ENCODE measurements around the gene KIAA1614. TPM values are rescaled to one million over a fixed set of nuclear protein-coding genes. Genes with fewer than 3 reads are reported as not detected.
A peak's percentile ranks its signal among the peaks of the same experiment; 100 is the strongest.
"Not testable (repeated sequence)": the region's sequence is repeated elsewhere in the genome, so short reads cannot be mapped to it uniquely, and the experiment has no call there.

The KIAA1614 gene
- total RNA-seq, 1 experiment from 2014 or later, result 3.3 TPM

GRCh38 chr1:180954801-180955165, 42.1 kb downstream of the KIAA1614 start (continued):
- TF ChIP-seq TEAD4 (CRISPR knock-in tag; IDR thresholded peaks at IDR 0.05) (no peak), E2F1 (CRISPR knock-in tag; IDR thresholded peaks at IDR 0.05) (no peak), FOXJ3 (CRISPR knock-in tag; IDR thresholded peaks at IDR 0.05; ENCODE audit: borderline replicate concordance) (no peak)

- DNase-seq (ENCODE audit: low spot score), result no peak
- H3K27ac Mint-ChIP-seq, result no peak overlapping the region
- POLR2A ChIA-PET, result no interaction called here
Observed at GRCh38 chr1:180956028-180956640, 43.4 kb downstream of the KIAA1614 start.

GRCh38 chr1:180959620-180960019, 46.9 kb downstream of the KIAA1614 start:
- H3K4me3 Mint-ChIP-seq; CTCF ChIA-PET; DNase-seq (ENCODE audit: low spot score); ATAC-seq; H3K27ac Mint-ChIP-seq; H3K27me3 Mint-ChIP-seq (ENCODE audit: low read depth): not testable (repeated sequence)
- POLR2A ChIA-PET, result interaction anchor here (0.6 kb wide), 1 partner anchor 192 kb away, joined by 3 read pairs; no protein-coding TSS in a partner anchor
- Mint-ChIP-seq H3K9me3 (peaks cover 28% of the 10 kb centered on the region), H3K36me3 (peaks cover 43% of the 10 kb centered on the region), H3K4me1 (peaks cover 12% of the 10 kb centered on the region)

More at GRCh38 chr1:180956028-180956640, 43.4 kb downstream of the KIAA1614 start:
- Mint-ChIP-seq H3K4me3 (no peak overlapping the region), H3K9me3 (peaks cover 22% of the 10 kb centered on the region), H3K27me3 (ENCODE audit: low read depth) (no peaks in the 10 kb centered on the region), H3K36me3 (peaks cover 36% of the 10 kb centered on the region), H3K4me1 (peaks cover 14% of the 10 kb centered on the region)
- CTCF ChIA-PET, result interaction anchor here (0.8 kb wide), 1 partner anchor 36 kb away, joined by 5 read pairs; no protein-coding TSS in a partner anchor
- 0 out of 2 replicates have a peak, but pooled peaks have one; percentile 10 for ATAC-seq
- no peak for TF ChIP-seq FOXK1 (CRISPR knock-in tag; IDR thresholded peaks at IDR 0.05)

- peaks cover 28% of the 10 kb centered on the region for H3K9me3 Mint-ChIP-seq
- no peaks in the 10 kb centered on the region for H3K27me3 Mint-ChIP-seq (ENCODE audit: low read depth)
- POLR2A ChIA-PET, result no interaction called here
- DNase-seq (ENCODE audit: low spot score), result no peak
- no peak for ATAC-seq
- peaks cover 50% of the 10 kb centered on the region for H3K36me3 Mint-ChIP-seq
- H3K27ac Mint-ChIP-seq, result no peak overlapping the region
- H3K4me3 Mint-ChIP-seq, result no peak overlapping the region
- CTCF ChIA-PET, result no interaction called here
- H3K4me1 Mint-ChIP-seq, result peaks cover 5% of the 10 kb centered on the region; the same call in 1 of the 2 replicates
- TF ChIP-seq E2F4 (CRISPR knock-in tag; IDR thresholded peaks at IDR 0.05; ENCODE audit: borderline replicate concordance, low read depth) (no peak), ZNF263 (CRISPR knock-in tag; IDR thresholded peaks at IDR 0.05; ENCODE audit: low read depth) (no peak), ERG (CRISPR knock-in tag; IDR thresholded peaks at IDR 0.05) (no peak), ZNF532 (CRISPR knock-in tag; IDR thresholded peaks at IDR 0.05; ENCODE audit: borderline replicate concordance) (no peak), CREM (CRISPR knock-in tag; IDR thresholded peaks at IDR 0.05) (no peak), MYBL2 (CRISPR knock-in tag; IDR thresholded peaks at IDR 0.05) (no peak), ZNF396 (CRISPR knock-in tag; IDR thresholded peaks at IDR 0.05; ENCODE audit: borderline replicate concordance) (no peak), SMAD3 (CRISPR knock-in tag; IDR thresholded peaks at IDR 0.05; ENCODE audit: borderline replicate concordance) (no peak), ZNF512 (CRISPR knock-in tag; IDR thresholded peaks at IDR 0.05; ENCODE audit: borderline replicate concordance) (no peak), ARID4B (CRISPR knock-in tag; IDR thresholded peaks at IDR 0.05; ENCODE audit: borderline replicate concordance) (no peak)
Observed at GRCh38 chr1:180961622-180962021, 48.9 kb downstream of the KIAA1614 start.
